Stimulated activated CD4-positive, alpha-beta T cell treated with anti-CD3 and anti-CD28 coated beads, Interleukin-12 subunit alpha, Interleukin-12 subunit beta, amount 100 ng/mL, for 24 hours (primary cell): ENCODE measurements around the gene MRPL24.

Source experiments
- DNase-seq, 2 experiments: peaks; one replicate each; pipeline ENCODE4 v3.0.0-alpha.2; 2020; ENCODE audit warnings: low read depth in 2 of 2

Gene MRPL24

DNA sequence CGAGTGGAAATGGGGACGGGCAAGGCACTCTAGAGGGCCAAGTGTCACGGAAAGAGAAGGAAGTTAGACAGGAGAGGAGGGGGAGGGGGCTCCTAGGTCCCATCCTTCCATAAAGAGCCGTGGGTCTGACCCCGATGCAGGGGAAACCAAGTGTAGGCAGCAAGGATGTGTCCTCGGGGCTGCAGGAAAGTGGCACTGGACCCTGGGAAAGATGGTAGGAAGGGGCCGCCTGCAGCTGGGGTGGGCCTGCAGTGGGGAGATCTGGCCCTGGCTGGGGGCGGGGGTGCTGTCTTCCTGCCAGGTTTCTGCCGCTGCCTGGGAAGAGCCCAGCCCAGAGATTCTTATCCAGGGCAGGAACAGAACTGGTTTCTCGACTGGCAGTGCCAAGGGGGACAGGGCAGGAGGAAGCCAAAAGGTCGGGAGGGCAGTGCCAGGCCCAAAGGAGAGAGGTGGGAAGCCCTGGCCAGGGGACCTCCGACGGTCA, 48.4 kb downstream of the MRPL24 start:
- DNase-seq = no peak

DNA sequence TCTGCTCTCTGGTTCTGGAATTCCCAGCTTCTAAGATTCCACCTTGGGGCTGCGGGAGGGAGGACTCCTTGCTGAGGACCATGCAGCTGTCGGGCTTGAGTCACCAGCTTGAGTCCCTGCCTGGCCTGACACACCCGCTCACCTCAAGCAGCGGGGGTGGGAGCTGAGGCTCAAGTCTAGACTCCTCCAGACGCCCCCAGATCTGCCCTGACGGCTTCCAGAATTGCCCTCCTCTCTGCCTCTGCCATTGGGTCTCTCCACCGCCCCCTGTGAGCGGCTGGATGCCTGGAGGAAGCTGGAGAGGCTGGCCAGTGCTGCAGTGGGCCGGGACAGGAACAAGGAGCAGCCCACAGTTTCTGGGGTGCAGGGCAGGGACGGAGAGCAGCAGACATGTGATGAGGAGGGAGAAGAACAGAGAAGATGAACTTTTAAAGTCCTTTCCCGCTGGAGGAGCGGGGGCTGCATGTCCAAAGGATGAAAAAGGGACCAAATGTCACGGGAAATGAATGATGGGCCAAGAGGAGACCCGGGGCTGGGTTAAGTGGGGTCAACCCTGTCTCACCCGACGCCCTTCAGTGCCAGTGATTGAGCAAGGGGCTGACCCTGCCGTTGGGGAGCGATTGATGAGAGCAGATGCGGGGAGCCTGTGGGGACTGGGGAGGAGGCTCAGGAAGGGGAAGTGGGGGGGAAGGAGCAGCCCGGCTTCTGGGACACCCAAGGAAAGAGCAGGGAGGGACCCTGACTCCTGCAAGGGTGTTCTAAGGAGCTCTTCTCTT, 49.0 kb downstream of the MRPL24 start:
- no peak for DNase-seq

DNA sequence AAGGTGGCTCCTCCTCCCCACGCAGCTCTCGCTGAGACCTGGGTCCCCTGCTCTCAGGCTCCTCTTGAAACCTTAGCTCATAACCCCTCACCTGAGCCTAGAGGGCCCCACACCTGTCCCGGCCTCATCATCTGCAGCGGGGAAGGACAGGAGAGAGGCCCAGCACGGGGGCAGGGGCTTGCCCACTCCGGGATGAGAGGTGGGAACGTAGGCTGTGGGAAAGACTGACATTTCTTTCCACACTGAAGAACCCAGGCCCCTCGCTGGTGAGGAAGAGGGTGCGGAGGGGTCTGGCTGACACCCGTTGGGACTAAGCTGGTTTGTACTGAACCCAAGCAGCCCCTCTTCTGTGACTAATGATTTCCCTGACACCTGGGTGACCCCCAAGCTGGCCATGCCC, 49.7 kb downstream of the MRPL24 start:
- DNase-seq = no peak

DNA sequence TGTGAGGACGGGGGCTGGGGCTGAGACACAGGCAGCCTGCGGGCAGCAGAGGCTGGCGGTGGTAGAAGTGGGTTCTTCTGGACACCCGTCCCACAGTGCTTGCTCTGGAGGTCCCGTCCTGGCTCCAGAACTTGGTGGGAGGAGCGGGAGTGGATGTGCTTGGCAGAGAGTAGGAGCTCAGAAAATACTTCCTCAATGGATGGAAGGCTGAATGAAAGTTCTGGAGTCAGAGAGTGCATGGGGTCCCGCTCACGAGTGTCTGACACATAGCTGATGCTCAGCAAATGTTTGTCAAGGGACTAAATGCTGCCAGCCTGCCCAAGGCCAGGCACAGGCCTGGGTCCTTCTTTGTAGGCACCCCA, 50.2 kb downstream of the MRPL24 start:
- DNase-seq = no peak

DNA sequence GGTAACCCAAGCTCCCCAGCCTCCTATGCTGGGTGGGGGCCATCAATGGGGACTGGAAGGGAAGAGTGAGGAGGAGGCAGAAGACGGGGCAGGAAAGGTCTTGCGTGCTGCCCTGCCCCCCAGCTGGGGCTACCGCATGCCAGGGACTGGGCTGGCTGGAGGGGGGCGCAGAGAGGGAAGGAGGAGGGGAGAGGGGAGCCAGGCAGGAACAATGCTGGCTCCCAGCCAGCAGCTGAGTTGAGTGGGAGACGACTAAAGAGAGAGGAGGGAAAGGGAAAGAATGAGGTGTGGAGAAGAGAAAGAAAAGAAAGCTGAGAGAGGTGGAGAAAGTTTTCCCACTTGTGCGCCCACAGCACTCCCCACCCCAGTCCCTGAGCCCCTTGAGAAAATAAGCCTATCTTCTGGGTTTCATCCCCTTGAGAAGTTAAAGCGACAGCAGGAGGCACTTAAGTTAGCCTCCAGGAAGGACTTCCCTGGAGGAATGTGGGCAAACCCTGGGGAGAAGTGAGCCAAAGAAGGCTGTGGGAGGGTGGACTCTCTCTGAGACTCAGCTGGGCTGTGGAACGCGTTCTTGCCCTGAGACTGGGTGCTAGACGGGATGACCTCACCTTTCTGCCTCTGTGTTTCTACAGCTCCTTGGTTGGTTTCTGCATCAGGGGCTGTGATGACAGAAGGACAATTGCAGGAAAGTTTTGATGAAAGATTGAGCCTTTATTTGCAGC, 50.8 kb downstream of the MRPL24 start:
- DNase-seq = no peak

DNA sequence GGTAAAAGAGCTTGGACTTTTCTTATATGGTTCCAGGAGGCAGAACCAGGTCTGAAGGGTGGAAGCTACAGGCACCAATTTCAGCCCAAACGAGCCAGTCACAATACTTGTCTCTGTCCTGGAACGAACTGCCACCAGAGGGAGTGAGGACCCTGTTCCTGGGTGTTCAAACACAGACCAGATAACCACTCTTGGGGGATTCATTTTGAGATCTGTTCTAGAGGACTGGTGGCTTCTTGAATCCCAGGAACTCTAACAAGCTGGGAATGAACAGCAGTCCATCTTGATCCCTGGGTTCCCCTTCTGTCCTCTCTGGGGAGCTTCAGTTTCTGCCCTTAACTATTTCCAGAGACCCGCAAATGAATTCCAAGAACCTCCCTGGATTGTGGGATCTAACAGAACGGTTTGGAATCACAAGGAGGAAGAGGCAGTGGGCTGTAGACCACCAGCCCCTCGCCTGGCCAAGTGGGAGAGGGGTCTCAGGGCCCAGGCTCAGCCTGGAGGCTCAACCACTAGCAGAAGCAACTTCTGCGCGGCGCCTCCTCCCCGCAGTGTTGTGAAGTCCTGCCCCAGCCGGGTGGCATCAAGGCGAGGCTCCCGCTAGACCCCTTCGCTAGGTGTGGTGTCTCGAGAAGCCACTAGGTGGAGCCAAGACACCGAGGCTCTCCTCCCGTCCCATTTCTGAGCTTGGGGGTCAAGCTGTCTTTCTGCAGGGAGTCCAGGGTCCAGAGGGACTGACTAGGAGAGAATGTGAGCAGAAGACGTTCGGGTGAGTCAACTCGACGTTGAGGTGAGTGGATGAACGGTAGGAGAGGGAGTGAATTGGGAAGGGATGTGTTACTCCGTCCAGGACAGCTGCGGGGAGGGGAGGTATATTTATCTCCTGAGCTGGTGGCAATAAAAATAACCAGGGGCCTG, 51.6 kb downstream of the MRPL24 start:
- peak; percentile 46 to 71 for DNase-seq
